ENCODE results near the gene DCST2. TPM values are rescaled to one million over a fixed set of nuclear protein-coding genes. Genes with fewer than 3 reads are reported as not detected.

Gene DCST2
- total and polyA plus RNA-seq, 9 of the 15 experiments (the other 6 are each of a cell fraction or from before 2014, with no cell fraction given), result 0.09 to 0.49 (median 0.11) TPM; not detected in 3

- no peak for TF ChIP-seq KLF13 (tag; IDR thresholded peaks at IDR 0.05; ENCODE audit: borderline replicate concordance, low read depth)
- no peak for TF ChIP-seq TOE1 (IDR thresholded peaks at IDR 0.05; ENCODE audit: borderline replicate concordance)
- no peak for TF ChIP-seq TOE1 (CRISPR knock-in tag; IDR thresholded peaks at IDR 0.05; ENCODE audit: borderline replicate concordance, low read depth)
- TF ChIP-seq NR3C1 (CRISPR knock-in tag; IDR thresholded peaks at IDR 0.05), result no peak
- peak; percentile 23; the same call in 1 of the 2 replicates for TF ChIP-seq MYC (IDR thresholded peaks at IDR 0.05; ENCODE audit: low read depth, low read length)
- TF ChIP-seq MYC (CRISPR knock-in tag; IDR thresholded peaks at IDR 0.05; ENCODE audit: borderline replicate concordance, low read depth), result no peak
- no peak for TF ChIP-seq KDM2B (CRISPR knock-in tag; IDR thresholded peaks at IDR 0.05)
- TF ChIP-seq, protein P1, sequence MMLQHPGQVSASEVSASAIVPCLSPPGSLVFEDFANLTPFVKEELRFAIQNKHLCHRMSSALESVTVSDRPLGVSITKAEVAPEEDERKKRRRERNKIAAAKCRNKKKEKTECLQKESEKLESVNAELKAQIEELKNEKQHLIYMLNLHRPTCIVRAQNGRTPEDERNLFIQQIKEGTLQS (IDR thresholded peaks at IDR 0.05), result peak; percentile 73
- TF ChIP-seq, protein P1 (CRISPR knock-in tag; conservative IDR thresholded peaks at IDR 0.05), result no peak
- no peak for TF ChIP-seq XRCC3 (IDR thresholded peaks at IDR 0.05)
- no peak for TF ChIP-seq NR1H2 (CRISPR knock-in tag; IDR thresholded peaks at IDR 0.05)
- TF ChIP-seq, protein P2, sequence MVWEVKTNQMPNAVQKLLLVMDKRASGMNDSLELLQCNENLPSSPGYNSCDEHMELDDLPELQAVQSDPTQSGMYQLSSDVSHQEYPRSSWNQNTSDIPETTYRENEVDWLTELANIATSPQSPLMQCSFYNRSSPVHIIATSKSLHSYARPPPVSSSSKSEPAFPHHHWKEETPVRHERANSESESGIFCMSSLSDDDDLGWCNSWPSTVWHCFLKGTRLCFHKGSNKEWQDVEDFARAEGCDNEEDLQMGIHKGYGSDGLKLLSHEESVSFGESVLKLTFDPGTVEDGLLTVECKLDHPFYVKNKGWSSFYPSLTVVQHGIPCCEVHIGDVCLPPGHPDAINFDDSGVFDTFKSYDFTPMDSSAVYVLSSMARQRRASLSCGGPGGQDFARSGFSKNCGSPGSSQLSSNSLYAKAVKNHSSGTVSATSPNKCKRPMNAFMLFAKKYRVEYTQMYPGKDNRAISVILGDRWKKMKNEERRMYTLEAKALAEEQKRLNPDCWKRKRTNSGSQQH (CRISPR knock-in tag; IDR thresholded peaks at IDR 0.05), result no peak
- TF ChIP-seq, protein P3, sequence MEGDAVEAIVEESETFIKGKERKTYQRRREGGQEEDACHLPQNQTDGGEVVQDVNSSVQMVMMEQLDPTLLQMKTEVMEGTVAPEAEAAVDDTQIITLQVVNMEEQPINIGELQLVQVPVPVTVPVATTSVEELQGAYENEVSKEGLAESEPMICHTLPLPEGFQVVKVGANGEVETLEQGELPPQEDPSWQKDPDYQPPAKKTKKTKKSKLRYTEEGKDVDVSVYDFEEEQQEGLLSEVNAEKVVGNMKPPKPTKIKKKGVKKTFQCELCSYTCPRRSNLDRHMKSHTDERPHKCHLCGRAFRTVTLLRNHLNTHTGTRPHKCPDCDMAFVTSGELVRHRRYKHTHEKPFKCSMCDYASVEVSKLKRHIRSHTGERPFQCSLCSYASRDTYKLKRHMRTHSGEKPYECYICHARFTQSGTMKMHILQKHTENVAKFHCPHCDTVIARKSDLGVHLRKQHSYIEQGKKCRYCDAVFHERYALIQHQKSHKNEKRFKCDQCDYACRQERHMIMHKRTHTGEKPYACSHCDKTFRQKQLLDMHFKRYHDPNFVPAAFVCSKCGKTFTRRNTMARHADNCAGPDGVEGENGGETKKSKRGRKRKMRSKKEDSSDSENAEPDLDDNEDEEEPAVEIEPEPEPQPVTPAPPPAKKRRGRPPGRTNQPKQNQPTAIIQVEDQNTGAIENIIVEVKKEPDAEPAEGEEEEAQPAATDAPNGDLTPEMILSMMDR (IDR thresholded peaks at IDR 0.05 in 2 of 3, conservative IDR thresholded peaks at IDR 0.05 in 1 of 3; ENCODE audit: insufficient read depth in 2 of 3, low read depth in 1 of 3, low read length in 3 of 3), result peak; percentile 76 to 92 (median 84)
- TF ChIP-seq NEUROD1 (IDR thresholded peaks at IDR 0.05; ENCODE audit: borderline replicate concordance, low read depth, low read length, partially characterized antibody), result no peak
- TF ChIP-seq CCAR2 (IDR thresholded peaks at IDR 0.05; ENCODE audit: low read depth, low read length), result no peak
- TF ChIP-seq, protein P4, sequence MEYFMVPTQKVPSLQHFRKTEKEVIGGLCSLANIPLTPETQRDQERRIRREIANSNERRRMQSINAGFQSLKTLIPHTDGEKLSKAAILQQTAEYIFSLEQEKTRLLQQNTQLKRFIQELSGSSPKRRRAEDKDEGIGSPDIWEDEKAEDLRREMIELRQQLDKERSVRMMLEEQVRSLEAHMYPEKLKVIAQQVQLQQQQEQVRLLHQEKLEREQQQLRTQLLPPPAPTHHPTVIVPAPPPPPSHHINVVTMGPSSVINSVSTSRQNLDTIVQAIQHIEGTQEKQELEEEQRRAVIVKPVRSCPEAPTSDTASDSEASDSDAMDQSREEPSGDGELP (CRISPR knock-in tag; IDR thresholded peaks at IDR 0.05; ENCODE audit: borderline replicate concordance), result peak; percentile 94
- no peak for TF ChIP-seq FIP1L1 (IDR thresholded peaks at IDR 0.05; ENCODE audit: low read depth, low read length, poor library complexity, severe bottlenecking)
These were observed 11.5 kb upstream of the DCST2 start (continued) for GRCh38 chr1:155044812-155045657.

Data from K562 (cell line).